ENCODE results near the gene TMEM107. TPM values are rescaled to one million over a fixed set of nuclear protein-coding genes. Genes with fewer than 3 reads are reported as not detected.

The TMEM107 gene
- total RNA-seq = 42.5 and 58.7 TPM in 2 replicates

GRCh38 chr17:8176197-8176940 is at the start of gene TMEM107:
Gene TMEM107, minus strand, starts transcription at chr17:8176380. Its CDS starts 94 bp downstream, at chr17:8176286.

GRCh38 chr17:8209907-8210760 is 34.0 kb upstream of the TMEM107 start, which contains the start of gene AURKB:
Gene AURKB, minus strand, starts transcription at chr17:8210575. Its CDS starts 351 bp downstream, at chr17:8210224.

GRCh38 chr17:8189711-8190477 is 13.7 kb upstream of the TMEM107 start, which contains the start of gene BORCS6:
Gene BORCS6, minus strand, starts transcription at chr17:8190180. Its CDS starts 40 bp downstream, at chr17:8190140.

GRCh38 chr17:8162233-8162996 is 13.8 kb downstream of the TMEM107 start, which contains the start of gene VAMP2:
Gene VAMP2, minus strand, starts transcription at chr17:8162948. Its CDS starts 69 bp downstream, at chr17:8162879.

GRCh38 chr17:8152112-8152775 is 23.9 kb downstream of the TMEM107 start, which contains the start of gene PER1:
Gene PER1, minus strand, starts transcription at chr17:8152404. Its CDS starts 1,698 bp downstream, at chr17:8150706.

GRCh38 chr17:8123695-8124349 is 52.4 kb downstream of the TMEM107 start, which contains the start of gene HES7:
Gene HES7, minus strand, starts transcription at chr17:8124106. Its CDS starts 22 bp downstream, at chr17:8124084.

Other genes starting within 250 kb of the TMEM107 start
- gene KCNAB3, start 246.5 kb downstream of the TMEM107 start, total RNA-seq = 0.78 and 2.2 TPM in 2 replicates
- gene TRAPPC1, start 244.4 kb downstream of the TMEM107 start, total RNA-seq = 51.3 and 66.3 TPM in 2 replicates
- 14.1 and 15.3 TPM in 2 replicates for gene CNTROB, start 244.2 kb downstream of the TMEM107 start, total RNA-seq
- under 0.01 TPM in 1 of 2 replicates, not detected in the other for gene GUCY2D, start 173.8 kb downstream of the TMEM107 start, total RNA-seq
- 0.80 and 0.91 TPM in 2 replicates for gene ALOX15B, start 137.3 kb downstream of the TMEM107 start, total RNA-seq
- gene ALOX12B, start 88.7 kb downstream of the TMEM107 start, total RNA-seq = not detected in 2 replicates
- gene ALOXE3, start 57.9 kb downstream of the TMEM107 start, total RNA-seq = not detected in 2 replicates
- gene HES7, start 52.3 kb downstream of the TMEM107 start, total RNA-seq = 0.78 and 1.4 TPM in 2 replicates
- gene PER1, start 24.0 kb downstream of the TMEM107 start, total RNA-seq = 30.0 and 78.6 TPM in 2 replicates
- 4.0 and 22.9 TPM in 2 replicates for gene VAMP2, start 13.4 kb downstream of the TMEM107 start, total RNA-seq
- gene BORCS6, start 13.8 kb upstream of the TMEM107 start, total RNA-seq = 11.3 and 12.2 TPM in 2 replicates
- gene AURKB, start 34.2 kb upstream of the TMEM107 start, total RNA-seq = 23.6 and 53.7 TPM in 2 replicates
- 8.8 and 11.4 TPM in 2 replicates for gene CTC1, start 71.7 kb upstream of the TMEM107 start, total RNA-seq
- 17.1 and 45.5 TPM in 2 replicates for gene PFAS, start 72.9 kb upstream of the TMEM107 start, total RNA-seq
- gene RANGRF, start 112.3 kb upstream of the TMEM107 start, total RNA-seq = 18.1 and 19.7 TPM in 2 replicates
- 0.91 and 1.4 TPM in 2 replicates for gene SLC25A35, start 119.0 kb upstream of the TMEM107 start, total RNA-seq
- 0.48 and 2.3 TPM in 2 replicates for gene ARHGEF15, start 133.9 kb upstream of the TMEM107 start, total RNA-seq
- gene ODF4, start 163.5 kb upstream of the TMEM107 start, total RNA-seq = not detected in 2 replicates
- 3,504 and 6,849 TPM in 2 replicates for gene RPL26, start 206.8 kb upstream of the TMEM107 start, total RNA-seq
- not detected in 2 replicates for gene RNF222, start 221.4 kb upstream of the TMEM107 start, total RNA-seq